ENCODE data around the gene KRTAP4-12.
"Not testable (repeated sequence)": the region's sequence is repeated elsewhere in the genome, so short reads cannot be mapped to it uniquely, and the experiment has no call there.

GRCh38 chr17:41104386-41105038 is 19.5 kb downstream of the KRTAP4-12 start:
- not testable (repeated sequence) for TF ChIP-seq CTCF (IDR thresholded peaks at IDR 0.05; ENCODE audit: low read length); EZH2 (IDR thresholded peaks at IDR 0.05; ENCODE audit: borderline replicate concordance, low read length)

Measured in OCI-LY1 (cell line).